HepG2 (cell line): Measurements from ENCODE around the gene ADGRV1. TPM values are rescaled to one million over a fixed set of nuclear protein-coding genes. Genes with fewer than 3 reads are reported as not detected.

Source experiments
- ATF7-NPFF ChIP-seq: sonication (generic); formaldehyde crosslinking; IDR thresholded peaks from 2 replicates; pipeline ENCODE4 v1.8.1; 2023; ENCODE audit warnings: mild to moderate bottlenecking, low read depth, missing genetic modification reagents, moderate library complexity
- DMAP1 ChIP-seq: IDR thresholded peaks from 2 replicates; pipeline ENCODE4 v1.6.1; 2016
- FOXA1 ChIP-seq, 2 experiments: fragments of 450-650 bp in 1 of 2; sonication (generic) in 1 of 2; formaldehyde crosslinking in 1 of 2; IDR thresholded peaks; 2 replicates each; pipeline versions ENCODE4 v1.4.0 to v1.6.1; 2016 to 2020; ENCODE audit warnings: missing genetic modification reagents in 1 of 2
- FOXP4 ChIP-seq: sonication (generic); formaldehyde crosslinking; IDR thresholded peaks from 2 replicates; pipeline ENCODE4 v1.4.0; 2020; ENCODE audit warnings: missing genetic modification reagents
- HNF4A ChIP-seq: sonication (generic); formaldehyde crosslinking; IDR thresholded peaks from 2 replicates; pipeline ENCODE4 v1.4.0; 2020; ENCODE audit warnings: missing genetic modification reagents
- KDM6A ChIP-seq: IDR thresholded peaks from 2 replicates; pipeline ENCODE4 v1.6.1; 2016; ENCODE audit warnings: low read depth
- MAFG ChIP-seq: sonication (generic); formaldehyde crosslinking; IDR thresholded peaks from 2 replicates; pipeline ENCODE4 v1.5.1; 2020; ENCODE audit warnings: mild to moderate bottlenecking, missing genetic modification reagents
- PHF21A ChIP-seq: sonication (generic); formaldehyde crosslinking; IDR thresholded peaks from 2 replicates; pipeline ENCODE4 v1.5.0; 2020; ENCODE audit warnings: mild to moderate bottlenecking, missing genetic modification reagents
- SAP130 ChIP-seq: IDR thresholded peaks from 2 replicates; pipeline ENCODE4 v1.6.1; 2016; ENCODE audit warnings: low read depth
- THYN1 ChIP-seq: sonication (generic); formaldehyde crosslinking; IDR thresholded peaks from 2 replicates; pipeline ENCODE4 v1.8.1; 2023; ENCODE audit warnings: low read depth, mild to moderate bottlenecking, moderate library complexity, missing genetic modification reagents, borderline replicate concordance
- U2AF1 ChIP-seq: fragments of 200-400 bp; formaldehyde crosslinking; optimal IDR thresholded peaks from 2 replicates; pipeline ENCODE3; 2017; ENCODE audit warnings: mild to moderate bottlenecking, low read depth, low read length
- ZFP36L2 ChIP-seq: sonication (generic); formaldehyde crosslinking; IDR thresholded peaks from 2 replicates; pipeline ENCODE4 v1.4.0; 2020; ENCODE audit warnings: missing genetic modification reagents
- ZGPAT ChIP-seq: IDR thresholded peaks from 2 replicates; pipeline ENCODE4 v1.6.1; 2016; ENCODE audit warnings: mild to moderate bottlenecking
- ZKSCAN1 ChIP-seq: fragments of 150-350 bp; IDR thresholded peaks from 2 replicates; pipeline ENCODE4 v1.6.1; 2014; ENCODE audit warnings: low read length
- ZNF446 ChIP-seq: sonication (generic); formaldehyde crosslinking; IDR thresholded peaks from 2 replicates; pipeline ENCODE4 v1.5.0; 2020; ENCODE audit warnings: mild to moderate bottlenecking, missing genetic modification reagents
- ZNF570 ChIP-seq: sonication (generic); formaldehyde crosslinking; IDR thresholded peaks from 2 replicates; pipeline ENCODE4 v1.4.0; 2020; ENCODE audit warnings: mild to moderate bottlenecking, missing genetic modification reagents, borderline replicate concordance
- ZNF609 ChIP-seq: sonication (generic); formaldehyde crosslinking; IDR thresholded peaks from 2 replicates; pipeline ENCODE4 v1.4.0; 2020; ENCODE audit warnings: mild to moderate bottlenecking, missing genetic modification reagents, borderline replicate concordance
- ZNF615 ChIP-seq: sonication (generic); formaldehyde crosslinking; IDR thresholded peaks from 2 replicates; pipeline ENCODE4 v1.5.0; 2020; ENCODE audit warnings: mild to moderate bottlenecking, missing genetic modification reagents, borderline replicate concordance
- ZNF788 ChIP-seq: sonication (generic); formaldehyde crosslinking; IDR thresholded peaks from 2 replicates; pipeline ENCODE4 v1.5.0; 2020; ENCODE audit warnings: mild to moderate bottlenecking, missing genetic modification reagents, borderline replicate concordance
- polyA plus RNA-seq, 8 experiments: library from polyadenylated mRNA; depleted of rRNA in 3 of 8; stranded (reverse) in 7 of 8; unstranded in 1 of 8; fragments of >200 nt; fragmentation: Illumina TruSeq in 4 of 8; extraction: Trizol in 4 of 8; gene quantifications; 2 replicates each; pipeline versions ENCODE4 v1.2.1 to v1.2.3, GENCODE V29; 2011 to 2016; ENCODE audit warnings: low read depth in 4 of 8, missing spikeins in 1 of 8, mixed read lengths in 1 of 8; ENCODE audit not compliant: insufficient read depth in 1 of 8
- total RNA-seq, 5 experiments: library from RNA; depleted of rRNA; stranded (reverse); fragments of >200 nt; fragmentation: Illumina TruSeq; extraction: Trizol; gene quantifications; 2 replicates each; pipeline ENCODE4 v1.2.3, GENCODE V29; 2016; ENCODE audit warnings: low read depth in 1 of 5
- TF ChIP-seq, protein P1 (sequence below): sonication (generic); formaldehyde crosslinking; IDR thresholded peaks from 2 replicates; pipeline ENCODE4 v1.9.0; 2021; ENCODE audit warnings: missing genetic modification reagents, borderline replicate concordance

ADGRV1 gene
- total and polyA plus RNA-seq, 2 of the 13 experiments (the other 11 are each of a cell fraction or from before 2014, with no cell fraction given), result 1.7 to 3.9 TPM

- TF ChIP-seq, protein P1, sequence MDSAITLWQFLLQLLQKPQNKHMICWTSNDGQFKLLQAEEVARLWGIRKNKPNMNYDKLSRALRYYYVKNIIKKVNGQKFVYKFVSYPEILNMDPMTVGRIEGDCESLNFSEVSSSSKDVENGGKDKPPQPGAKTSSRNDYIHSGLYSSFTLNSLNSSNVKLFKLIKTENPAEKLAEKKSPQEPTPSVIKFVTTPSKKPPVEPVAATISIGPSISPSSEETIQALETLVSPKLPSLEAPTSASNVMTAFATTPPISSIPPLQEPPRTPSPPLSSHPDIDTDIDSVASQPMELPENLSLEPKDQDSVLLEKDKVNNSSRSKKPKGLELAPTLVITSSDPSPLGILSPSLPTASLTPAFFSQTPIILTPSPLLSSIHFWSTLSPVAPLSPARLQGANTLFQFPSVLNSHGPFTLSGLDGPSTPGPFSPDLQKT (CRISPR knock-in tag), result no peak
- TF ChIP-seq SAP130 (CRISPR knock-in tag) (peak; percentile 92), HNF4A (CRISPR knock-in tag) (peak; percentile 52), ATF7-NPFF (peak; percentile 71), ZNF615 (CRISPR knock-in tag) (no peak), MAFG (no peak), FOXP4 (CRISPR knock-in tag) (peak; percentile 58; the same call in 1 of the 2 replicates), ZNF570 (CRISPR knock-in tag) (0 out of 2 replicates have a peak, but pooled peaks have one; percentile 79), ZNF609 (CRISPR knock-in tag) (peak; percentile 62), KDM6A (CRISPR knock-in tag) (0 out of 2 replicates have a peak, but pooled peaks have one; percentile 10), DMAP1 (CRISPR knock-in tag) (peak; percentile 85), PHF21A (CRISPR knock-in tag) (peak; percentile 41; the same call in 1 of the 2 replicates), FOXA1 (IDR thresholded peaks at IDR 0.05) (no peak), FOXA1 (CRISPR knock-in tag; IDR thresholded peaks at IDR 0.05) (0 out of 2 replicates have a peak, but pooled peaks have one; percentile 13), ZKSCAN1 (0 out of 2 replicates have a peak, but pooled peaks have one; percentile 16), ZFP36L2 (CRISPR knock-in tag) (no peak), THYN1 (CRISPR knock-in tag) (no peak), U2AF1 (peak; percentile 21), ZNF446 (CRISPR knock-in tag) (0 out of 2 replicates have a peak, but pooled peaks have one; percentile 45), ZGPAT (peak; percentile 75; the same call in 1 of the 2 replicates), ZNF788 (CRISPR knock-in tag) (peak; percentile 70; the same call in 1 of the 2 replicates)
Observed at GRCh38 chr5:90529194-90529938, 29.2 kb upstream of the ADGRV1 start, which contains the start of gene LYSMD3 (continued).
